ENCODE measurements around the gene REEP2.
"Not testable (repeated sequence)": the region's sequence is repeated elsewhere in the genome, so short reads cannot be mapped to it uniquely, and the experiment has no call there.

REEP2 gene

GRCh38 chr5:138466125-138466899 lies 27.5 kb downstream of the REEP2 start:
- DNase-seq (ENCODE audit: low read depth, low spot score): no peak

DNA sequence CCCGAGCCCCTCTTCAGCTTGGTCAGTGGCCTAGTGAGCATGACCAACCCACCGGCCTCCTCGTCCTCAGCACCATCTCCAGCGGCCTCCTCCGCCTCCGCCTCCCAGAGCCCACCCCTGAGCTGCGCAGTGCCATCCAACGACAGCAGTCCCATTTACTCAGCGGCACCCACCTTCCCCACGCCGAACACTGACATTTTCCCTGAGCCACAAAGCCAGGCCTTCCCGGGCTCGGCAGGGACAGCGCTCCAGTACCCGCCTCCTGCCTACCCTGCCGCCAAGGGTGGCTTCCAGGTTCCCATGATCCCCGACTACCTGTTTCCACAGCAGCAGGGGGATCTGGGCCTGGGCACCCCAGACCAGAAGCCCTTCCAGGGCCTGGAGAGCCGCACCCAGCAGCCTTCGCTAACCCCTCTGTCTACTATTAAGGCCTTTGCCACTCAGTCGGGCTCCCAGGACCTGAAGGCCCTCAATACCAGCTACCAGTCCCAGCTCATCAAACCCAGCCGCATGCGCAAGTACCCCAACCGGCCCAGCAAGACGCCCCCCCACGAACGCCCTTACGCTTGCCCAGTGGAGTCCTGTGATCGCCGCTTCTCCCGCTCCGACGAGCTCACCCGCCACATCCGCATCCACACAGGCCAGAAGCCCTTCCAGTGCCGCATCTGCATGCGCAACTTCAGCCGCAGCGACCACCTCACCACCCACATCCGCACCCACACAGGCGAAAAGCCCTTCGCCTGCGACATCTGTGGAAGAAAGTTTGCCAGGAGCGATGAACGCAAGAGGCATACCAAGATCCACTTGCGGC lies 28.2 kb downstream of the REEP2 start:
- no peak for DNase-seq (ENCODE audit: low read depth, low spot score)

- DNase-seq (ENCODE audit: low read depth, low spot score): no peak
These were observed 28.9 kb downstream of the REEP2 start for GRCh38 chr5:138467711-138468132.

- DNase-seq (ENCODE audit: low read depth, low spot score): no peak
These were observed 29.5 kb downstream of the REEP2 start for GRCh38 chr5:138468133-138468965.

DNA sequence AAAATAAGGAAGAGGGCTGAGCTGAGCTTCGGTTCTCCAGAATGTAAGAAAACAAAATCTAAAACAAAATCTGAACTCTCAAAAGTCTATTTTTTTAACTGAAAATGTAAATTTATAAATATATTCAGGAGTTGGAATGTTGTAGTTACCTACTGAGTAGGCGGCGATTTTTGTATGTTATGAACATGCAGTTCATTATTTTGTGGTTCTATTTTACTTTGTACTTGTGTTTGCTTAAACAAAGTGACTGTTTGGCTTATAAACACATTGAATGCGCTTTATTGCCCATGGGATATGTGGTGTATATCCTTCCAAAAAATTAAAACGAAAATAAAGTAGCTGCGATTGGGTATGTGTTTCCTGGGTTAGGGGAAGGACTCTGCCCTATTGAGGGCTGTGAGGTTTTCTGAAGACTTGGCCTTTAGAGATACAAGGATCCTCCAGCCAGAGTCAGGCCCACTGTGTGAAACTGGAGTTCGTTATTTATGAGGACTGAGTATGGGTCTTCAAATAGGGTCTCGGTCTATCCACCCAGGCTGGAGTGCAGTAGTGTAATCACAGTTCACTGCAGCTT lies 30.2 kb downstream of the REEP2 start:
- DNase-seq (ENCODE audit: low read depth, low spot score): peak; percentile 41

DNA sequence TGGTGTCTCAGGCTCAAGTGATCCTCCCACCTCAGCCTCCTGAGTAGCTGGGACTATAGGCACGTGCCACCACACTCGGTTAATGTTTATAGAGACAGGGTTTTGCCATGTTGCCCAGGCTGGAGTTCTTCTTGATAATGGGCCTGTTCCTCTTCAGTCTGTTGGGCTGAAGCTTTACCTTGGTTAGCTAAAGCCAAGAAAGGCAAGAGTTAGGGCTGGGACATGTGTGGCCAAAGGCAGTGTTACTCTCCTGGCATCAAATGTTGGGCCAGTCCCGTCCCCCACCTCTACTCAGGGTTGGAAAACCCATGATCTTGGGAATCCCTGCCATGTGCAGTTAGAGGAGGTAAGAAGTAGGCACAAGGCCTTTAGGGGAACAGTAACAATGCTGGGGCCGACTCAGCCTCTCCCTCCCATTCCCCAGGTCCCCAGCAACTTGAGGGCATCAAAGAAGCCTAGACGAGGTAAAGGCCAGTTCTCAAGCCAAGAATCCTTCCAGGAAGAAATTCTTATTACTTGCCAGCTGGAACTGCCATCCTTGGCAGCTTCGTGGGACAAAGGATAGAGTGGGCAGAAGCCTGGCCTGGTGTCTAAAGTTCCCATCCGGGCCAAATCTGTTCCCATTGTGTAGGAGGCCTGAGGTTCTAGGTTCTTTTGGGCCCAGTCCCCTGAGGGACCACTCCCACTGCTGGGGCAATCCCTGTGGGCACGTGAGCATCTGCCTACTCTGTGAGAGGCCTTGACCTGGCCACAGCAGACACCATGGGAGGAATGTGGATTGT lies 30.9 kb downstream of the REEP2 start:
- DNase-seq (ENCODE audit: low read depth, low spot score): peak; percentile 80

DNA sequence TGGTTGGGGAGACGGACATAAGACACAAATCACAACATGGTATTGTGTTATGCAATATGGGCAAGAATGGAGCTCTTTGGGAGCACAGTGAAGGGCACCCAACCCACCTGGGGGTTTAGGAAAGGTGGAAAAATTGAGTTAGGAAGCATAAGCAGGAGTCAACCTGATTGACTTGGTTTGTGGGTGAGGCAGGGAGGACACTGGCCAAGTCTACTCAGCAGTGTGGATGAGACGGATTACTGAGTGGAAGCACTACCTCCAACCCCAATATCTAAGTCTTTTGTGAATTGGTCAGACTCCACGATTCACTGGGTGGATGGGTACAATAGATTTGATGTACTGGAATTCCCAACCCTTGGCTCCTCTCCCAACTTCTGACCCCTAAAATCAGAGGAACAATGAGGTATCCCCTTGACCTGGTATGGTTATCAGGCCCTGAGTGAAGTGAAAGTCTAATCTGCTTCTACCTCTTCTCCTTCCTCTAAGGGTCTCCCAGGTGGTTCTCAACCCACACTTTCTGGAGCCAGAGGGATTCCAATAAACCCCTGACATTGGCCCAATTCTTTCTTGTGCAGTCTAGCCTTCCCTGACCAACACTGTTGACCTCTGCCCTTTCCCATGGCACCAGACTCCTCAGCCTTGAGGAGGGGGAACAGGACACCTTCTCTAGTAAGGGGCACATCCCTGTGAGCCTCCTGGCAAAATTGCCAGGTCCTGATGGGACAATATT lies 31.6 kb downstream of the REEP2 start:
- DNase-seq (ENCODE audit: low read depth, low spot score): no peak

DNA sequence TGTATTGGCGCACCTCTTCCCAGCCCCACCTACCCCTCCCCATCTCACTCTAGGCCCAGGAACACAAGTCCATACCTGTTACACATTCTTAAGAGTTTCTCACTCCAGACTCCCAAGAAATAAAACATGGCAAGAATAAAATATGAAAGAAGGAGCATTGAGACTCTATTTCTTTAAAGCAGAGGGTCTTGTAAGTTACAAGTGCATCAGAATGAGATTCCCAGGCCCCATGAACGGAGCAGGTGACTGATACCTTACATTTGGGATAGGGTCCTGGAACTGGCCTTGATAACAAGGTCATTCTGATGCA lies 32.1 kb downstream of the REEP2 start:
- no peak for DNase-seq (ENCODE audit: low read depth, low spot score)

- DNase-seq (ENCODE audit: low read depth, low spot score): no peak
These were observed 33.5 kb downstream of the REEP2 start for GRCh38 chr5:138472353-138472752.

DNA sequence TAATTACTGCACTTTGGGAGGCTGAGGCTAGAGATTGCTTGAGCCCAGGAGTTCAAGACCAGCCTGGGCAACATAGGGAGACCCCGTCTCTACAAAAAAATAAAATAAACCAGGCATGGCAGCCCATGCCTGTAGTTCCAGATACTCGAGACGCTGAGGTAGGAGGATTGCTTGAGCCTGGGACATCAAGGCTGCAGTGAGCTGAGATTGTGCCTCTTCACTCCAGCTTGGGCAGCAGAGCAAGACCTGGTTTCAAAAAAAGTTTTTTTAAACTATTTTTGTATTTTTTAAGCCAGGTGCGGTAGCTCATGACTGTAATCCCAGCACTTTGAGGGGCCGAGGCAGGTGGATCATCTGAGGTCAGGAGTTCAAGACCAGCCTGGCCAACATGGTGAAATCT lies 34.3 kb downstream of the REEP2 start:
- not testable (repeated sequence) for DNase-seq (ENCODE audit: low read depth, low spot score)

GRCh38 chr5:138476918-138477317 lies 38.1 kb downstream of the REEP2 start:
- no peak for DNase-seq (ENCODE audit: low read depth, low spot score)

GRCh38 chr5:138482638-138483037 lies 43.8 kb downstream of the REEP2 start:
- no peak for DNase-seq (ENCODE audit: low read depth, low spot score)

GRCh38 chr5:138488481-138488945 lies 49.7 kb downstream of the REEP2 start:
- DNase-seq (ENCODE audit: low read depth, low spot score): no peak

GRCh38 chr5:138489683-138490061 lies 50.8 kb downstream of the REEP2 start:
- no peak for DNase-seq (ENCODE audit: low read depth, low spot score)

DNA sequence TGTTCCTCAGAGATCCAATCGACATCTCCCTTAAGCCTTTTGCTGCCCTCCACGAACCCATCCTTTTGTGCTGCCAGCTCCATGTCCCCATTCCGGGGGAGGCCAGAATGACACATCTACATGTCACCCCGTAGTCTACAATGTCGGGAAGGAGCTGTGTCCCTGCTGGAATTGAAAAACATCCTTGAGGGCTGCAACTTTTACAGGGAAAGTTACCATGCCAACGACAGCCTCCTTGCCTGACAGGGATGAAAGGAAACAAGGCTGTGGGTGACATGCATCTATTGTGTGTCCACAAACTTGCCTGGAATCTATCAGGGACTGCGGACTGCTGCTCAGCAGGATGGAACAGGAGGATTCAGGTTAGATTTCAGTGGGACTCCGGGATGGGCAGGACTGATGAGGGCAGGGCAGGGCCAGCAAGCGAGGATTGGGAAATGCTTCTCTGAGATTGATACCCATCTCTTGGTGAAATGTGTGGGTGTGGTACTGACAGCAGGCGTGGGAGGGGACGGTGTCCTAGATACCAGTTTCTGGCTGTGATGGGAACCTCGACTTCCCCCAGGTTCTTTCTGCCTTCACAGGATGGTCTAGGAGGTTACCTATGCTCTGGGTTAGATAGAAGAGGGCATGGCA lies 51.9 kb downstream of the REEP2 start:
- DNase-seq (ENCODE audit: low read depth, low spot score): no peak

- no peak for DNase-seq (ENCODE audit: low read depth, low spot score)
These were observed 52.4 kb downstream of the REEP2 start for GRCh38 chr5:138491284-138491648.

DNA sequence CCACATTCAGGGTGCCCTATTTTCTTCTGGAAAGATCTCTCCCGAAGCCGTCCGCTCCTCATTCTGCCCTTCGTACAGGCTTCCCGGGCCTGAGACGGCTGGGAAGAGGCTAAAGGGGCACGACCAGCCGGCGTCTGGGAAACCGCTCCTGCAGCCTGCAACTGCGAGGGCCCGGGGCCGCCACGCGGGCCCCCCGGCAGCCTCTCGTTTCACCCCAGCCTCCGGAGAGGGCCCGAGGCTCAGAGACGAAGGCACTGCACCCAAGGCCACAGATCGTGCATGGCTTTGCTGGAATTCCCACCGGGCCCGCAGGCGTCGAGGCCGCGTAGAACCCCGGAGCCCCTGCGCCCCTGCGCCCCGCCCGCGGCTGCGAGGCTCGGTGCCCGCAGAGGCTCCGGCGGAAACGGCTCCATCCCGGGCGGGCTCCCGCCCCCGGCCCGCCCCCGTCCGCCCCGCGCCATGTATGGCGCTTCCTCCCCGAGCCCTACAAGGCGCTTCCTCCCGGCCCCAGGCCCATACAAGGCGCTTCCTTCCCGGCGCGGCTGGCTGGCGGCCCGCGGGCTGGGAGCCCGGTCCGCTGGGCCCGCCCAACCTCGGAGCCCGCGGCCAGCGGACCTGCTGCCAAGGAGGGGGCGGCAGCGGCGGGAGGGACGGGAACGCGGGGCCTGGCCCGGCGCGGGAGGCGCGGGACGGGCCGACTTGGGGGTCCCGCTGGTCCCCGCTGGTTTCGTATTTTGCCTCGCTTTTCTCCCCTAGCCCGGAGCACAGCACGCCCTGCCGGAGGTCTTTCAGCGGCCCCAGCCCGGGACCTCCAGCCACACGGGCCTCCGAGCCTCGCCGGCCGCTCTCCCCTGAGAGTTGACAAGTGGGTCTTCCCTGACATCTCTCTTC lies 53.1 kb downstream of the REEP2 start:
- peak; percentile 34 for DNase-seq (ENCODE audit: low read depth, low spot score)

- DNase-seq (ENCODE audit: low read depth, low spot score): no peak
These were observed 53.7 kb downstream of the REEP2 start for GRCh38 chr5:138492560-138493045.

- DNase-seq (ENCODE audit: low read depth, low spot score): no peak
These were observed 56.5 kb downstream of the REEP2 start for GRCh38 chr5:138495351-138495750.

Measured in brain pericyte (primary cell).